SK-N-MC (cell line): ENCODE results near the gene PTPRG.

Experiments used
- EZH2 ChIP-seq: fragments of 200-600 bp; sonication (generic); IDR thresholded peaks from one replicate; pipeline ENCODE4 v1.6.1; 2017; ENCODE audit warnings: antibody characterized with exemption
- POLR2AphosphoS5 ChIP-seq: IDR thresholded peaks from 2 replicates; pipeline ENCODE4 v1.6.1; 2012; ENCODE audit warnings: mild to moderate bottlenecking, low read depth, low read length, borderline replicate concordance

- TF ChIP-seq EZH2 (no peak), POLR2AphosphoS5 (no peak)
These were observed 342.7 kb downstream of the PTPRG start for GRCh38 chr3:61903931-61904657.
